DND-41 (cell line): ENCODE results near the gene GPM6B.

Experiments used
- ATAC-seq: fragments of 200-7000 bp; cut with Tn5 transposase; 3 replicates; pipeline ENCODE4 v1.9.1; 2021; ENCODE audit warnings: low read depth; ENCODE audit not compliant: insufficient read depth
- DNase-seq: peaks from one replicate; pipeline ENCODE4 v3.0.0-alpha.2; 2020
- H2AFZ ChIP-seq: 2 replicates; pipeline ENCODE4 v1.6.0; 2012; ENCODE audit warnings: low read depth, low read length
- H3K27ac ChIP-seq: 2 replicates; pipeline ENCODE4 v1.5.1; 2012; ENCODE audit warnings: low read length, inconsistent platforms
- H3K27me3 ChIP-seq: fragments of 200-600 bp; sonication (generic); 2 replicates; pipeline ENCODE4 v1.6.0; 2012; ENCODE audit warnings: low read length, mild to moderate bottlenecking, inconsistent platforms; ENCODE audit not compliant: insufficient read depth, poor library complexity
- H3K36me3 ChIP-seq: 2 replicates; pipeline ENCODE4 v1.5.1; 2012; ENCODE audit warnings: low read length, inconsistent platforms; ENCODE audit not compliant: insufficient read depth
- H3K4me1 ChIP-seq: 2 replicates; pipeline ENCODE4 v1.5.1; 2012; ENCODE audit warnings: mild to moderate bottlenecking, low read length; ENCODE audit not compliant: insufficient read depth
- H3K4me2 ChIP-seq: 2 replicates; pipeline ENCODE4 v1.6.0; 2012; ENCODE audit warnings: mild to moderate bottlenecking, moderate library complexity, low read length, inconsistent platforms; ENCODE audit not compliant: insufficient read depth
- H3K4me3 ChIP-seq, 2 experiments: fragments of 200-600 bp in 1 of 2; shearing (Covaris generic) in 1 of 2; 2 replicates each; pipeline ENCODE4 v1.5.1; 2012 to 2016; ENCODE audit warnings: inconsistent platforms in 2 of 2, low read length in 2 of 2, mild to moderate bottlenecking in 2 of 2, low read depth in 1 of 2, moderate library complexity in 1 of 2
- H3K79me2 ChIP-seq: 2 replicates; pipeline ENCODE4 v1.6.0; 2012; ENCODE audit warnings: low read length, inconsistent platforms; ENCODE audit not compliant: insufficient read depth
- H3K9ac ChIP-seq: 2 replicates; pipeline ENCODE4 v1.6.0; 2012; ENCODE audit warnings: low read depth, mild to moderate bottlenecking, inconsistent platforms, low read length, moderate library complexity
- H3K9me3 ChIP-seq: 2 replicates; pipeline ENCODE4 v1.5.1; 2012; ENCODE audit warnings: low read length, moderate library complexity, mild to moderate bottlenecking, inconsistent platforms; ENCODE audit not compliant: insufficient read depth, severe bottlenecking
- H4K20me1 ChIP-seq: 2 replicates; pipeline ENCODE4 v1.6.0; 2012; ENCODE audit warnings: low read length; ENCODE audit not compliant: insufficient read depth
- EZH2 ChIP-seq: IDR thresholded peaks from 3 replicates; pipeline ENCODE4 v1.6.1; 2012; ENCODE audit warnings: borderline replicate concordance, low read depth, mild to moderate bottlenecking, moderate library complexity, low read length, inconsistent platforms; ENCODE audit not compliant: severe bottlenecking
- TF ChIP-seq, protein P1 (sequence below): IDR thresholded peaks from 2 replicates; pipeline ENCODE4 v1.5.1; 2012; ENCODE audit warnings: borderline replicate concordance, low read length, moderate library complexity, mild to moderate bottlenecking; ENCODE audit not compliant: poor library complexity, severe bottlenecking; ENCODE audit errors: extremely low read depth

The GPM6B gene

DNA sequence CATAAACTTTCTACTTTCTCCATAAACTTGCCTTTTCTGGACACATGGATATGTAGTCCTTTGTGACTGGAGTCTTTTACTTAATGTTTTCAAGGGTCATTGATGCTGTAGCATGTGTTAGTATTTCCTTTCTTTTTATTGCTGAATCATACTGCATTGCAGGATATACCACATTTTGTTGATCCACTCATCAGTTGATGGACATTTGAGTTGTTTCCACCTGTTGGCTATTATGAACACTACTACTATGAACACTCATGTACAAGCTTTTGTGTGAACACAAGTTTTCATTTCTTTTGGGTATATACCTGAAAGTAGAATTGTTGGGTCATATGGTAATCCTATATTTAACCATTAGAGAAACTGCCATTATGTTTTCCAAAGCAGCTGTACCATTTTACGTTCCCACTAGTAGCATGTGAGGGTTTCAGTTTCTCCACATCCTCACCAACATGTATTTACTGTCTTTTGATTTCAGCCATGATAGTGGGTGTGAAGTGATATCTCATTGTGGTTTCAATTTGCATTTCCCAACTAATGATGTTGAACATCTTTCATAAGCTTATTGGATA is 26.3 kb upstream of the GPM6B start:
- TF ChIP-seq EZH2: no peak
- TF ChIP-seq, protein P1, sequence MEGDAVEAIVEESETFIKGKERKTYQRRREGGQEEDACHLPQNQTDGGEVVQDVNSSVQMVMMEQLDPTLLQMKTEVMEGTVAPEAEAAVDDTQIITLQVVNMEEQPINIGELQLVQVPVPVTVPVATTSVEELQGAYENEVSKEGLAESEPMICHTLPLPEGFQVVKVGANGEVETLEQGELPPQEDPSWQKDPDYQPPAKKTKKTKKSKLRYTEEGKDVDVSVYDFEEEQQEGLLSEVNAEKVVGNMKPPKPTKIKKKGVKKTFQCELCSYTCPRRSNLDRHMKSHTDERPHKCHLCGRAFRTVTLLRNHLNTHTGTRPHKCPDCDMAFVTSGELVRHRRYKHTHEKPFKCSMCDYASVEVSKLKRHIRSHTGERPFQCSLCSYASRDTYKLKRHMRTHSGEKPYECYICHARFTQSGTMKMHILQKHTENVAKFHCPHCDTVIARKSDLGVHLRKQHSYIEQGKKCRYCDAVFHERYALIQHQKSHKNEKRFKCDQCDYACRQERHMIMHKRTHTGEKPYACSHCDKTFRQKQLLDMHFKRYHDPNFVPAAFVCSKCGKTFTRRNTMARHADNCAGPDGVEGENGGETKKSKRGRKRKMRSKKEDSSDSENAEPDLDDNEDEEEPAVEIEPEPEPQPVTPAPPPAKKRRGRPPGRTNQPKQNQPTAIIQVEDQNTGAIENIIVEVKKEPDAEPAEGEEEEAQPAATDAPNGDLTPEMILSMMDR: no peak
- no peak overlapping the region for H2AFZ ChIP-seq
- no peaks in the 10 kb centered on the region for H3K9me3 ChIP-seq
- DNase-seq (no peak), ATAC-seq (no peak)
- no peak overlapping the region for H3K4me3 ChIP-seq
- H4K20me1 ChIP-seq: no peaks in the 10 kb centered on the region
- no peak overlapping the region for H3K9ac ChIP-seq
- H3K36me3 ChIP-seq: no peaks in the 10 kb centered on the region
- H3K4me1 ChIP-seq: no peaks in the 10 kb centered on the region
- H3K4me2 ChIP-seq: no peak overlapping the region
- no peaks in the 10 kb centered on the region for H3K79me2 ChIP-seq
- H3K27ac ChIP-seq: no peak overlapping the region
- no peaks in the 10 kb centered on the region for H3K27me3 ChIP-seq

GRCh38 chrX:13840121-13840520 is 23.2 kb upstream of the GPM6B start:
- H3K36me3 ChIP-seq: no peaks in the 10 kb centered on the region
- H2AFZ ChIP-seq: no peak overlapping the region
- no peak overlapping the region for H3K9ac ChIP-seq
- DNase-seq (no peak), ATAC-seq (no peak)
- no peak overlapping the region for H3K27ac ChIP-seq
- TF ChIP-seq EZH2: no peak
- TF ChIP-seq, protein P1: no peak
- H3K79me2 ChIP-seq: no peaks in the 10 kb centered on the region
- H3K4me3 ChIP-seq: no peak overlapping the region
- H3K27me3 ChIP-seq: no peaks in the 10 kb centered on the region
- H4K20me1 ChIP-seq: no peaks in the 10 kb centered on the region
- H3K4me1 ChIP-seq: no peaks in the 10 kb centered on the region
- H3K9me3 ChIP-seq: no peaks in the 10 kb centered on the region
- no peak overlapping the region for H3K4me2 ChIP-seq

- Histone ChIP-seq H3K9me3 (no peaks in the 10 kb centered on the region), H3K4me3 (no peak overlapping the region), H3K27me3 (no peaks in the 10 kb centered on the region), H3K4me2 (no peak overlapping the region), H3K79me2 (no peaks in the 10 kb centered on the region), H2AFZ (no peak overlapping the region), H3K27ac (no peak overlapping the region), H3K36me3 (no peaks in the 10 kb centered on the region), H4K20me1 (no peaks in the 10 kb centered on the region), H3K4me1 (no peaks in the 10 kb centered on the region), H3K9ac (no peak overlapping the region)
- ATAC-seq (no peak), DNase-seq (no peak)
- TF ChIP-seq, protein P1: no peak
- no peak for TF ChIP-seq EZH2
Observed at GRCh38 chrX:13837290-13837745, 20.4 kb upstream of the GPM6B start.
